ENCODE measurements around the gene CNOT11. TPM values are rescaled to one million over a fixed set of nuclear protein-coding genes. Genes with fewer than 3 reads are reported as not detected.
A peak's percentile ranks its signal among the peaks of the same experiment; 100 is the strongest.

CNOT11 gene
- total RNA-seq, 1 donor from 2014 or later: 33.8 TPM

- no peaks in the 10 kb centered on the region for H3K27me3 ChIP-seq (ENCODE audit: low read depth)
- peaks cover 50% of the 10 kb centered on the region for H3K36me3 ChIP-seq
- DNase-seq: no peak
- intact Hi-C loops (cut with micrococcal nuclease): no loop called here
- no peak for TF ChIP-seq CTCF (IDR thresholded peaks at IDR 0.05; ENCODE audit: borderline replicate concordance)
- H3K27ac ChIP-seq (replicated peaks): no peak overlapping the region
- peaks cover 50% of the 10 kb centered on the region for H3K4me1 ChIP-seq
- no peaks in the 10 kb centered on the region for H3K9me3 ChIP-seq (replicated peaks)
- H3K4me3 ChIP-seq: no peak overlapping the region
These were observed 40.9 kb downstream of the CNOT11 start for GRCh38 chr2:101293544-101293943.

DNA sequence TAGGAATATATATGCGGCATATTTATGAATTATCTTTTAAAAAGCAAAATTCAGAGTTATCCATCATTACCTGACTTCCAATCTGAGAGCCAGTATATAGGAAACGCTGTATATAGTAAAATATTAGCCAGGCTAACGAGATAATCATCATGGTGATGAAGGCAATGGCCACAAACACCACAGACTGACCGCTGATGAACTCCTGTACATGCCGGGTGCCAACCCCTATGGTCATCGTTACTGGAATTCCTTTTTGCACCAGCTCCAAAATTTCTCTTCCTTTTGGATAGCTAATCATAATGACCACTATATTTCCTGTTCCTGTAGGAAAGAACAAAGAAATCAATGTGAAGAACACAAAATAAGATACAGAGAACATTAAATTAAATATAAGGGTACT, 42.2 kb downstream of the CNOT11 start:
- DNase-seq: no peak
- Histone ChIP-seq H3K27ac (replicated peaks) (no peak overlapping the region), H3K4me3 (no peak overlapping the region), H3K9me3 (replicated peaks) (no peaks in the 10 kb centered on the region), H3K27me3 (ENCODE audit: low read depth) (no peaks in the 10 kb centered on the region), H3K36me3 (peaks cover 40% of the 10 kb centered on the region), H3K4me1 (peaks cover 63% of the 10 kb centered on the region)
- intact Hi-C loops (cut with micrococcal nuclease): no loop called here
- TF ChIP-seq CTCF (IDR thresholded peaks at IDR 0.05; ENCODE audit: borderline replicate concordance): no peak

- Histone ChIP-seq H3K36me3 (peaks cover 34% of the 10 kb centered on the region), H3K4me3 (no peak overlapping the region), H3K9me3 (replicated peaks) (no peaks in the 10 kb centered on the region), H3K27ac (replicated peaks) (no peak overlapping the region), H3K27me3 (ENCODE audit: low read depth) (no peaks in the 10 kb centered on the region), H3K4me1 (peaks cover 74% of the 10 kb centered on the region)
- no peak for TF ChIP-seq CTCF (IDR thresholded peaks at IDR 0.05; ENCODE audit: borderline replicate concordance)
- no peak for DNase-seq
- intact Hi-C loops (cut with micrococcal nuclease): no loop called here
These were observed 43.2 kb downstream of the CNOT11 start for GRCh38 chr2:101295895-101296294.

DNA sequence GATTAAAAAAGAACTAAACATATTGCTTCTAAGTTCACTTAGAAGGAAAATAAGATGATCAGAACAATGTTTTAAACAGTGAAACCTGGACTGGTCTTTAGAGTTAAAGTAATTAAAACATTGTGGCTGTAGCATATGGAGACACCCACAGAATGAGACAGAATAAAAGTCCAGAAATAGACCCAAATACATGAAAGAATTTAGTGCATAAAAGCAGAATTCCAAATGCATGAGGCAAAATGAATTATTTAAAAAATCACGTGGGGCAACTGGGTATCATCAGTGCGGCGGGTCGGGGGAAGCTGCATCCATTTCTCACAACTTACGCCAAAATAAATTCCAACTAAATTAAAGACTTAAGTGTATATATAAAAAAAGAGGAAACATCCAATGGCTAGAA, 43.7 kb downstream of the CNOT11 start:
- DNase-seq: no peak
- intact Hi-C loops (cut with micrococcal nuclease): no loop called here
- TF ChIP-seq CTCF (IDR thresholded peaks at IDR 0.05; ENCODE audit: borderline replicate concordance): no peak
- H3K27ac ChIP-seq (replicated peaks): no peak overlapping the region
- H3K4me1 ChIP-seq: peaks cover 78% of the 10 kb centered on the region
- H3K9me3 ChIP-seq (replicated peaks): no peaks in the 10 kb centered on the region
- H3K4me3 ChIP-seq: no peak overlapping the region
- no peaks in the 10 kb centered on the region for H3K27me3 ChIP-seq (ENCODE audit: low read depth)
- H3K36me3 ChIP-seq: peaks cover 29% of the 10 kb centered on the region

DNA sequence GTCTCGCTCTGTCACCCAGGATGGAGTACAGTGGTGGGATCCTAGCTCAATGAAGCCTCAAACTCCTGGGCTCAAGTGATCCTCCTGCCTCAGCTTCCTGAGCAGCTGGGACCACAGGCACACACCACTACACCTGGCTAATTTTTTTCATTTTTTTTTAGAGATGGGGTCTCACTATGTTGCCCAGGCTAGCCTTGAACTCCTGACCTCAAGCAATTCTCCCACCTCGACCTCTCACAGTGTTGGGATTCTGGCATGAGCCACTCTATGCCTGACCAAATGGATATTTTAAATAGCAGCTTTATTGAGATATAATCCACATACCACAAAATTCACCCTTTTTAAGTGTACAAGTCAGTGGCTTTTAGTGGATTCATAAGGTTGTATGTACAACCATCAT, 44.7 kb downstream of the CNOT11 start:
- H3K36me3 ChIP-seq: peaks cover 19% of the 10 kb centered on the region
- H3K4me3 ChIP-seq: no peak overlapping the region
- no peaks in the 10 kb centered on the region for H3K27me3 ChIP-seq (ENCODE audit: low read depth)
- no peak overlapping the region for H3K27ac ChIP-seq (replicated peaks)
- no peak for DNase-seq
- peaks cover 88% of the 10 kb centered on the region for H3K4me1 ChIP-seq
- no peak for TF ChIP-seq CTCF (IDR thresholded peaks at IDR 0.05; ENCODE audit: borderline replicate concordance)
- H3K9me3 ChIP-seq (replicated peaks): no peaks in the 10 kb centered on the region
- intact Hi-C loops (cut with micrococcal nuclease): no loop called here

DNA sequence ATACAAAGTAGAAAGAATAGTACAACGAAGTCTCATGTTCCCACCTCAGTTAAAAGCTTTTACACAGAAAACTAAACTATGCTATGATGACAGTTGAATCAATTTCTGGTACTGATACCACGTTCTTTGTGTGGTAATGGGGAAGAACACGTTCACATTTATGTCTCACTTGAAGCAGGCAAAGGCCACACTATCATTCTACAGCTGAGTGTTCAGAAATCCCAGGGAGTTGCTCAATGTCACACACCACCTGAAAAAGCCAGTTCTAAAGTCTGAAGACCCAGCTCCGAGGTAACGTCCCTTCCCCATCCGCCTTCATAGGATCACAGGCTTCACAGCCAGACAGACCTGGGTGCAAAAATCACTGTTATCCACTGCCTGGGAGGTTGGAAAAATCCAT, 46.9 kb downstream of the CNOT11 start:
- Histone ChIP-seq H3K27me3 (ENCODE audit: low read depth) (no peaks in the 10 kb centered on the region), H3K4me1 (peaks cover 96% of the 10 kb centered on the region), H3K27ac (replicated peaks) (peak overlapping the region; percentile 21), H3K9me3 (replicated peaks) (no peaks in the 10 kb centered on the region), H3K4me3 (no peak overlapping the region), H3K36me3 (no peaks in the 10 kb centered on the region)
- intact Hi-C loops (cut with micrococcal nuclease): no loop called here
- no peak for TF ChIP-seq CTCF (IDR thresholded peaks at IDR 0.05; ENCODE audit: borderline replicate concordance)
- no peak for DNase-seq

All from left ventricle myocardium inferior (tissue), 1 donor.